Liver (tissue), 3 donors: Measurements from ENCODE around the gene TMEM45A.

Experiments used
- FOXA1 ChIP-seq: IDR thresholded peaks from 2 replicates; pipeline ENCODE4 v1.6.1; 2016; ENCODE audit warnings: antibody characterized with exemption
- GABPA ChIP-seq, 2 donors: IDR thresholded peaks in 1 of 2; conservative IDR thresholded peaks in 1 of 2; 2 replicates each; pipeline ENCODE4 v1.6.1; 2016; ENCODE audit warnings: antibody characterized with exemption in 2 of 2, mild to moderate bottlenecking in 1 of 2, moderate library complexity in 1 of 2
- MAX ChIP-seq: IDR thresholded peaks from 2 replicates; pipeline ENCODE4 v1.6.1; 2016; ENCODE audit warnings: antibody characterized with exemption
- SP1 ChIP-seq: IDR thresholded peaks from 2 replicates; pipeline ENCODE4 v1.6.1; 2018; ENCODE audit warnings: antibody characterized with exemption, mild to moderate bottlenecking
- TAF1 ChIP-seq: conservative IDR thresholded peaks from 2 replicates; pipeline ENCODE4 v1.6.1; 2016; ENCODE audit warnings: antibody characterized with exemption, mild to moderate bottlenecking
- YY1 ChIP-seq: IDR thresholded peaks from 2 replicates; pipeline ENCODE4 v1.6.1; 2016; ENCODE audit warnings: antibody characterized with exemption, mild to moderate bottlenecking
- ZBTB33 ChIP-seq: IDR thresholded peaks from 2 replicates; pipeline ENCODE4 v1.6.1; 2016; ENCODE audit warnings: antibody characterized with exemption
- TF ChIP-seq, protein P1 (sequence below): fragments of 150-350 bp; IDR thresholded peaks from 2 replicates; pipeline ENCODE4 v1.5.1; 2017; ENCODE audit warnings: improper control_type of control experiment, low read depth, low read length; ENCODE audit not compliant: missing input control
- donor health status: healthy.
- donor health status: healthy.

- TF ChIP-seq, protein P1, sequence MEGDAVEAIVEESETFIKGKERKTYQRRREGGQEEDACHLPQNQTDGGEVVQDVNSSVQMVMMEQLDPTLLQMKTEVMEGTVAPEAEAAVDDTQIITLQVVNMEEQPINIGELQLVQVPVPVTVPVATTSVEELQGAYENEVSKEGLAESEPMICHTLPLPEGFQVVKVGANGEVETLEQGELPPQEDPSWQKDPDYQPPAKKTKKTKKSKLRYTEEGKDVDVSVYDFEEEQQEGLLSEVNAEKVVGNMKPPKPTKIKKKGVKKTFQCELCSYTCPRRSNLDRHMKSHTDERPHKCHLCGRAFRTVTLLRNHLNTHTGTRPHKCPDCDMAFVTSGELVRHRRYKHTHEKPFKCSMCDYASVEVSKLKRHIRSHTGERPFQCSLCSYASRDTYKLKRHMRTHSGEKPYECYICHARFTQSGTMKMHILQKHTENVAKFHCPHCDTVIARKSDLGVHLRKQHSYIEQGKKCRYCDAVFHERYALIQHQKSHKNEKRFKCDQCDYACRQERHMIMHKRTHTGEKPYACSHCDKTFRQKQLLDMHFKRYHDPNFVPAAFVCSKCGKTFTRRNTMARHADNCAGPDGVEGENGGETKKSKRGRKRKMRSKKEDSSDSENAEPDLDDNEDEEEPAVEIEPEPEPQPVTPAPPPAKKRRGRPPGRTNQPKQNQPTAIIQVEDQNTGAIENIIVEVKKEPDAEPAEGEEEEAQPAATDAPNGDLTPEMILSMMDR, result no peak
- TF ChIP-seq TAF1 (no peak), MAX (no peak), ZBTB33 (no peak), SP1 (no peak), YY1 (no peak), FOXA1 (no peak), GABPA (IDR thresholded peaks at IDR 0.05 in 1 of 2, conservative IDR thresholded peaks at IDR 0.05 in 1 of 2) (no peak)
These were observed 117.5 kb downstream of the TMEM45A start for GRCh38 chr3:100609963-100610362.
